ENCODE results near the gene CNOT4.

Gene CNOT4

GRCh38 chr7:135550196-135550595 lies 40.3 kb upstream of the CNOT4 start:
- no peak overlapping the region for H3K27ac ChIP-seq
- TF ChIP-seq ZFX (IDR thresholded peaks at IDR 0.05), result no peak
- no peak for TF ChIP-seq CTCF (conservative IDR thresholded peaks at IDR 0.05)

DNA sequence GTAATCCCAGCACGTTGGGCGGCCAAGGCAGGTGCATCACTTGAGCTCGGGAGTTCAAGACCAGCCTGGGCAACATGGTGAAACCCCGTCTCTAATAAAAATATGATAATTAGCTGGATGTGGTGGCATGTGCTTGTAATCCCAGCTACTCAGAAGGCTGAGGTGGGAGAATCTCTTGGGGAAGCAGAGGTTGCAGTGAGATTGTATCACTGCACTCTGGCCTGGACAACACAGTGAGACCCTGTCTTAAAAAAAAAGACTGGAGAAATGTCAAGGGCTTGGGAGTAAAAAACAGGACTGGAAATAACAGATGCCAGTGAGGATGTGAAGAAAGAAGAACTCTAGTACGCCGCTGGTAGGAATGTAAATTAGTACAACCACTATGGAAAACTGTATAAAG lies 31.1 kb upstream of the CNOT4 start:
- TF ChIP-seq CTCF (conservative IDR thresholded peaks at IDR 0.05) (no peak), ZFX (IDR thresholded peaks at IDR 0.05) (no peak)
- H3K27ac ChIP-seq, result no peak overlapping the region

- no peak for TF ChIP-seq CTCF (conservative IDR thresholded peaks at IDR 0.05)
- no peak for TF ChIP-seq ZFX (IDR thresholded peaks at IDR 0.05)
- no peak overlapping the region for H3K27ac ChIP-seq
Measured at GRCh38 chr7:135539629-135540028, 29.7 kb upstream of the CNOT4 start.

DNA sequence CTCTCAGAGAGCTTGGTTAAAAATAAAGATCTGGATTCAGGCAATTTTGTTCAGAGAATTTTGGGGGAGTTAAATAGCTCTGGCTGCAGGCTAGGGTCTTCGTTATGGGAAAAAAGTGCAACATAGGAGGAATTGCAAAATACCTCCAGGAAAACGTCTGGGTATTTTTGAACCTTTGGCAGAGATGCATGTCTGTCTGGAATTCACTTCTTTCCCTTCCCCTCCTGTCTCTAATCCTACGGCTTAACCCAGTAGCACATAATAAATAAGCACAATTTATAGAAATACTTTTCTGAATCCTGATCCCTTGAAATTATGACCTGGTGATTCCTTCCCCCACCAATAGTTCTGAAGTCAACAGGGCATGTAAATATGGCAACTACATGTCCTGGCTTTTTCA lies 28.5 kb upstream of the CNOT4 start:
- no peak for TF ChIP-seq ZFX (IDR thresholded peaks at IDR 0.05)
- TF ChIP-seq CTCF (conservative IDR thresholded peaks at IDR 0.05), result no peak

GRCh38 chr7:135537905-135538304 lies 28.0 kb upstream of the CNOT4 start:
- TF ChIP-seq CTCF (conservative IDR thresholded peaks at IDR 0.05) (no peak), ZFX (IDR thresholded peaks at IDR 0.05) (no peak)
- no peak overlapping the region for H3K27ac ChIP-seq

More for the DNA sequence above, 28.5 kb upstream of the CNOT4 start:
- H3K27ac ChIP-seq, result no peak overlapping the region

- no peak for TF ChIP-seq ZFX (IDR thresholded peaks at IDR 0.05)
- no peak; the same call in 1 of the 2 replicates for TF ChIP-seq CTCF (conservative IDR thresholded peaks at IDR 0.05)
- H3K27ac ChIP-seq, result no peak overlapping the region
Measured at GRCh38 chr7:135537453-135537852, 27.6 kb upstream of the CNOT4 start.

- no peak for TF ChIP-seq ZFX (IDR thresholded peaks at IDR 0.05)
- no peak overlapping the region for H3K27ac ChIP-seq
Measured at GRCh38 chr7:135536150-135536549, 26.2 kb upstream of the CNOT4 start.

DNA sequence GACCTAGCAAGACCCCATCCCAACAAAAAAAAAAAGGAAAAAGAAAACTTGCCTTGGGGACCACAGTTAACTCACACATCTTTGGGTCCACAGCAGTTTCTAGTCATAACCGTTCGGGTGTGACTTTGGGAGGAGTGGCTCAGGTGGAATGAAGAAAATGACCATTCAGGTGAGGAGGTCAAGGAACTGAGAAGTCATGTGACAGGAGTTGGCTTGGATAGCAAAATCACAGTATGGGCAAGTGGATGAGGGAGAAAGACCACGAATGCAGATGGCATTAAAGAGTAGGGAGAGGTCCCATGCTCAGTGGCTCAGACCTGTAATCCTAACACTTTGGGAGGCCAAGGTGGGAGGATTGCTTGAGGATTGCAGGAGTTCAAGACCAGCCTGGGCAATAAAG lies 17.1 kb upstream of the CNOT4 start:
- H3K27ac ChIP-seq, result no peak overlapping the region
- no peak for TF ChIP-seq ZFX (IDR thresholded peaks at IDR 0.05)
- TF ChIP-seq CTCF (conservative IDR thresholded peaks at IDR 0.05), result no peak
